ENCODE results near the gene YPEL1.

DNA sequence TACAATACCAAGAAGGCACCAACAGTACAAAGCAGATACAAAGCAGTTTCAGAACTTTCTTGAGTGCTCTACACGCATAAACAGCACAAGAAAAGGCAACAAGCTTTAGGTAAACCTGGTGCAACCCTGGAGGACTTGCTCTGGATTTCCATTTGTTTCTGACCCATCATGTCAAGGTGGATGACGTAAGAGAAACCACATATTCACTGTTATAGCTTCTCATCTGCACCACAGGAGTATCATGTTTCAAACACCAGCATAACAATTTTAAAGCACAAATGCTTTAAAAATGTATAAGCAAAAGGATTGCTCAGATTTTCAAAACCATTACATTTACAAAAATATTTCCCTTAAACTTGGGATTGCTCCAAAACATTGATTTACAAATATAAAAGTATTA is 25.0 kb upstream of the YPEL1 start:
- TF ChIP-seq, protein P1, sequence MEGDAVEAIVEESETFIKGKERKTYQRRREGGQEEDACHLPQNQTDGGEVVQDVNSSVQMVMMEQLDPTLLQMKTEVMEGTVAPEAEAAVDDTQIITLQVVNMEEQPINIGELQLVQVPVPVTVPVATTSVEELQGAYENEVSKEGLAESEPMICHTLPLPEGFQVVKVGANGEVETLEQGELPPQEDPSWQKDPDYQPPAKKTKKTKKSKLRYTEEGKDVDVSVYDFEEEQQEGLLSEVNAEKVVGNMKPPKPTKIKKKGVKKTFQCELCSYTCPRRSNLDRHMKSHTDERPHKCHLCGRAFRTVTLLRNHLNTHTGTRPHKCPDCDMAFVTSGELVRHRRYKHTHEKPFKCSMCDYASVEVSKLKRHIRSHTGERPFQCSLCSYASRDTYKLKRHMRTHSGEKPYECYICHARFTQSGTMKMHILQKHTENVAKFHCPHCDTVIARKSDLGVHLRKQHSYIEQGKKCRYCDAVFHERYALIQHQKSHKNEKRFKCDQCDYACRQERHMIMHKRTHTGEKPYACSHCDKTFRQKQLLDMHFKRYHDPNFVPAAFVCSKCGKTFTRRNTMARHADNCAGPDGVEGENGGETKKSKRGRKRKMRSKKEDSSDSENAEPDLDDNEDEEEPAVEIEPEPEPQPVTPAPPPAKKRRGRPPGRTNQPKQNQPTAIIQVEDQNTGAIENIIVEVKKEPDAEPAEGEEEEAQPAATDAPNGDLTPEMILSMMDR (IDR thresholded peaks at IDR 0.05) = no peak
- TF ChIP-seq POLR2AphosphoS5 (IDR thresholded peaks at IDR 0.05) = no peak

All from suprapubic skin (tissue), 3 donors.